ENCODE results near the gene RHOF. TPM values are rescaled to one million over a fixed set of nuclear protein-coding genes. Genes with fewer than 3 reads are reported as not detected.

The RHOF gene
- total and polyA plus RNA-seq, 2 experiments from 2014 or later, result 2.4 to 6.7 TPM

GRCh38 chr12:121788176-121788818 is 5.2 kb downstream of the RHOF start:
- Histone ChIP-seq H3K9me3 (ENCODE audit: low read depth) (no peaks in the 10 kb centered on the region), H3K27me3 (replicated peaks; ENCODE audit: insufficient read depth) (no peaks in the 10 kb centered on the region), H3K4me3 (no peak overlapping the region), H3K4me1 (ENCODE audit: insufficient read depth) (peaks cover 22% of the 10 kb centered on the region), H3K27ac (no peak overlapping the region), H3K36me3 (ENCODE audit: low read depth) (no peaks in the 10 kb centered on the region), H3K9ac (no peak overlapping the region), H3K79me2 (ENCODE audit: insufficient read depth) (no peaks in the 10 kb centered on the region), H3F3A (ENCODE audit: insufficient read depth) (peaks cover 24% of the 10 kb centered on the region), H3K4me2 (ENCODE audit: unreplicated experiment) (no peak overlapping the region), H2AFZ (no peak overlapping the region), H4K20me1 (ENCODE audit: insufficient read depth) (no peaks in the 10 kb centered on the region), H3K9me2 (ENCODE audit: insufficient read depth) (no peaks in the 10 kb centered on the region)
- in situ Hi-C loops (cut with MboI), result no loop called here
- no peak for TF ChIP-seq EZH2phosphoT487 (IDR thresholded peaks at IDR 0.05; ENCODE audit: insufficient read depth, low read depth)
- 91 to 94% methylated on average over 7 of the region's 7 CpGs for WGBS, 2 experiments (ENCODE audit: low coverage in 1 of 2, low lambda C conversion rate in 2 of 2, missing lambda C conversion rate in 2 of 2)
- DNase-seq, result no peak

DNA sequence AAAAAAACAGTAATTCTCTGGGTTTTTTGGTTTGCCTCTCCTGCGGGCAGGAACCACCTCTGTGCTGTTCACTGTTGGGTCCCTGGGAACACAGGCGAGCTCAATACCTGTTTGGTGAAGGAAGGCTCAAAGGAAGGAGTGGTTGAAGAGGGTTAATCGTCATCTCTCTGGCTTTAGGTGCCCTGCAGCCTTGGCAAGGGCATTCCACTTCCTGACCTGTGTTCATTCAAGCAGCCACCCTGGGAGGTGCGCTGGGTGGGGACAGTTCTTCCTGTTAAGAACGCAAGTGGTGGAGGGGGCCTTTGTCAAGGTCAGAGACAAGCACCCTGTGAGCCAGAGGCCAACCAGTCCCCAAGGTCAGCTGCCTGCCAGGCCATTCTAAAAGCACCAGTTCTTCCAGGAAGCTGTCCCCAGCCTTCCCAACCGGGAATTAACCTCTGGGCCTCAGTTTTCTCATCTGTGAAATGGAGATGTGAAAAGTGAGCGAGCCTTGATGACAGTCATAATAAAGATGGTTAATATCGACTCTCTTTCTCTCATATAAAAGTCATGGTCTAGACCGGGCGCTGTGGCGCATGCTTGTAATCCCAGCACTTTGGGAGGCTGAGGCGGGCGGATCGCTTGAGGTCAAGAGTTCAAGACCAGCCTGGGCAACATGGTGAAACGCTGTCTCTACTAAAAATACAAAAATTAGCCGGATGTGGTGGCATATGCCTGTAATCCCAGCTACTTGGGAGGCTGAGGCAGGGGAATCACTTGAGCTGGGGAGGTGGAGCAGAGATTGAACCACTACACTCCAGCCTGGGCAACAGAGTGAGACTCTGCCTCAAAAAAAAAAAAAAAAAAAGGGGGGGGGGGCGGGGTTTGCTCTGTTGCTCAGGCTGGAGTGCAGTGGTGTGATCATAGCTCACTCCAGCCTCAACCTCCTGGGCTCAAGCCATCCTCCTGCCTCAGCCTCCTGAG is 6.1 kb downstream of the RHOF start:
- Histone ChIP-seq H3K27ac (peak overlapping the region; percentile 19; the same call in 1 of the 2 replicates), H3K9ac (no peak overlapping the region), H3K4me1 (ENCODE audit: insufficient read depth) (peaks cover 23% of the 10 kb centered on the region), H4K20me1 (ENCODE audit: insufficient read depth) (no peaks in the 10 kb centered on the region), H3K9me2 (ENCODE audit: insufficient read depth) (no peaks in the 10 kb centered on the region), H3K9me3 (ENCODE audit: low read depth) (no peaks in the 10 kb centered on the region), H3F3A (ENCODE audit: insufficient read depth) (peaks cover 25% of the 10 kb centered on the region), H3K36me3 (ENCODE audit: low read depth) (no peaks in the 10 kb centered on the region), H3K27me3 (replicated peaks; ENCODE audit: insufficient read depth) (no peaks in the 10 kb centered on the region), H3K4me2 (ENCODE audit: unreplicated experiment) (no peak overlapping the region), H3K79me2 (ENCODE audit: insufficient read depth) (no peaks in the 10 kb centered on the region), H3K4me3 (no peak overlapping the region), H2AFZ (no peak overlapping the region)
- TF ChIP-seq EZH2phosphoT487 (IDR thresholded peaks at IDR 0.05; ENCODE audit: insufficient read depth, low read depth) (no peak), EZH2 (IDR thresholded peaks at IDR 0.05; ENCODE audit: insufficient read depth, poor library complexity, severe bottlenecking) (no peak)
- WGBS, 2 experiments (ENCODE audit: low coverage in 1 of 2, low lambda C conversion rate in 2 of 2, missing lambda C conversion rate in 2 of 2), result 96 to 98% methylated on average over 15 to 17 of the region's 17 CpGs
- in situ Hi-C loops (cut with MboI), result no loop called here
- DNase-seq, result no peak

DNA sequence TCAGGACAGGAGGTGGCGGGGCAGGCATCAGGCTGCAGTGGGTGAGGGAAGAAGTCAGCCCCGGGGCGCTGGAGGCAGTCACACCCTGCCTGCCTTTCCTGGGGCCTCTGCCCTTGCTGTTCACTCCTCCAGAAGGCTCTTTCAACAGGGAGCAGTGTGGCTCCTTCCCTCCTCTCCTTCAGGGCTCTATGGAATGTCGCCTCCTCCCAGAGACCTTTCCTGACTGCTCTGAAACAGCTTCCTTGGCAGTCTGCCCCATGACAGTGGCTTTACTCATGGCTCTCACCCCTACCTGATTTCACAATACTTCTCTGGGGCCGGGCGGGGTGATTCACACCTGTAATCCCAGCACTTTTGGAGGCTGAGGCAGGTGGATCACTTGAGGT is 7.1 kb downstream of the RHOF start:
- WGBS, 2 experiments (ENCODE audit: low coverage in 1 of 2, low lambda C conversion rate in 2 of 2, missing lambda C conversion rate in 2 of 2), result 8 to 15% methylated on average over 6 of the region's 6 CpGs
- H2AFZ ChIP-seq, result no peak overlapping the region
- peak overlapping the region; percentile 53 for H3K27ac ChIP-seq
- no peaks in the 10 kb centered on the region for H3K9me3 ChIP-seq (ENCODE audit: low read depth)
- H3F3A ChIP-seq (ENCODE audit: insufficient read depth), result peaks cover 32% of the 10 kb centered on the region
- H3K4me1 ChIP-seq (ENCODE audit: insufficient read depth), result peaks cover 30% of the 10 kb centered on the region
- H3K9ac ChIP-seq, result no peak overlapping the region
- no peaks in the 10 kb centered on the region for H3K27me3 ChIP-seq (replicated peaks; ENCODE audit: insufficient read depth)
- in situ Hi-C loops (cut with MboI), result no loop called here
- H3K36me3 ChIP-seq (ENCODE audit: low read depth), result no peaks in the 10 kb centered on the region
- H4K20me1 ChIP-seq (ENCODE audit: insufficient read depth), result no peaks in the 10 kb centered on the region
- H3K4me3 ChIP-seq, result no peak overlapping the region
- H3K9me2 ChIP-seq (ENCODE audit: insufficient read depth), result no peaks in the 10 kb centered on the region
- H3K4me2 ChIP-seq (ENCODE audit: unreplicated experiment), result no peak overlapping the region
- peak; percentile 96 for DNase-seq
- H3K79me2 ChIP-seq (ENCODE audit: insufficient read depth), result no peaks in the 10 kb centered on the region
- TF ChIP-seq EZH2 (IDR thresholded peaks at IDR 0.05; ENCODE audit: insufficient read depth, poor library complexity, severe bottlenecking) (no peak), EZH2phosphoT487 (IDR thresholded peaks at IDR 0.05; ENCODE audit: insufficient read depth, low read depth) (no peak)

GRCh38 chr12:121784460-121784859 is 9.0 kb downstream of the RHOF start:
- DNase-seq, result peak; percentile 95
- WGBS, 2 experiments (ENCODE audit: low coverage in 1 of 2, low lambda C conversion rate in 2 of 2, missing lambda C conversion rate in 2 of 2), result 0 to 2% methylated on average over 6 of the region's 6 CpGs
- H3K9me2 ChIP-seq (ENCODE audit: insufficient read depth), result no peaks in the 10 kb centered on the region
- no peaks in the 10 kb centered on the region for H4K20me1 ChIP-seq (ENCODE audit: insufficient read depth)
- in situ Hi-C loops (cut with MboI), result no loop called here
- peak overlapping the region; percentile 78 for H3K27ac ChIP-seq
- H2AFZ ChIP-seq, result no peak overlapping the region
- H3K4me3 ChIP-seq, result no peak overlapping the region
- H3K36me3 ChIP-seq (ENCODE audit: low read depth), result no peaks in the 10 kb centered on the region
- TF ChIP-seq EZH2phosphoT487 (IDR thresholded peaks at IDR 0.05; ENCODE audit: insufficient read depth, low read depth) (no peak), EZH2 (IDR thresholded peaks at IDR 0.05; ENCODE audit: insufficient read depth, poor library complexity, severe bottlenecking) (no peak)
- H3K9ac ChIP-seq, result peak overlapping the region; percentile 69
- peaks cover 33% of the 10 kb centered on the region for H3F3A ChIP-seq (ENCODE audit: insufficient read depth)
- H3K9me3 ChIP-seq (ENCODE audit: low read depth), result no peaks in the 10 kb centered on the region
- no peaks in the 10 kb centered on the region for H3K27me3 ChIP-seq (replicated peaks; ENCODE audit: insufficient read depth)
- no peaks in the 10 kb centered on the region for H3K79me2 ChIP-seq (ENCODE audit: insufficient read depth)
- peaks cover 30% of the 10 kb centered on the region for H3K4me1 ChIP-seq (ENCODE audit: insufficient read depth)
- H3K4me2 ChIP-seq (ENCODE audit: unreplicated experiment), result peak overlapping the region; percentile 44
